Stimulated activated CD4-positive, alpha-beta T cell treated with anti-CD3 and anti-CD28 coated beads, Interleukin-15, amount 100 ng/mL, for 1 hour (primary cell): ENCODE measurements around the gene FMNL1.
"Not testable (repeated sequence)": the region's sequence is repeated elsewhere in the genome, so short reads cannot be mapped to it uniquely, and the experiment has no call there.

ENCODE experiments used
- DNase-seq, 2 donors: peaks; one replicate each; pipeline ENCODE4 v3.0.0-alpha.2; 2020; ENCODE audit warnings: low read depth in 1 of 2, low spot score in 1 of 2

FMNL1 gene

GRCh38 chr17:45235416-45236281 lies 14.0 kb downstream of the FMNL1 start:
- DNase-seq: peak; percentile 60 to 70

GRCh38 chr17:45236282-45236606 lies 14.6 kb downstream of the FMNL1 start:
- DNase-seq: no peak

- DNase-seq: no peak
These were observed 16.0 kb downstream of the FMNL1 start for GRCh38 chr17:45237686-45238085.

GRCh38 chr17:45238155-45238774 lies 16.6 kb downstream of the FMNL1 start:
- DNase-seq: no peak

- DNase-seq: no peak
These were observed 19.2 kb downstream of the FMNL1 start for GRCh38 chr17:45240905-45241327.

GRCh38 chr17:45241328-45242028 lies 19.8 kb downstream of the FMNL1 start:
- no peak for DNase-seq

GRCh38 chr17:45242029-45242414 lies 20.3 kb downstream of the FMNL1 start:
- DNase-seq: no peak

- DNase-seq: no peak
These were observed 22.1 kb downstream of the FMNL1 start for GRCh38 chr17:45243750-45244149.

GRCh38 chr17:45244725-45245656 lies 23.3 kb downstream of the FMNL1 start:
- DNase-seq: no peak

- no peak for DNase-seq
These were observed 24.7 kb downstream of the FMNL1 start for GRCh38 chr17:45246338-45246737.

GRCh38 chr17:45246861-45247428 lies 25.3 kb downstream of the FMNL1 start:
- no peak for DNase-seq

- peak; percentile 92 to 93 for DNase-seq
These were observed 25.9 kb downstream of the FMNL1 start for GRCh38 chr17:45247429-45248131.

- DNase-seq: peak; percentile 66 to 72
These were observed 26.7 kb downstream of the FMNL1 start for GRCh38 chr17:45248132-45248957.

GRCh38 chr17:45251931-45252330 lies 30.2 kb downstream of the FMNL1 start:
- no peak for DNase-seq

- DNase-seq: not testable (repeated sequence)
These were observed 31.6 kb downstream of the FMNL1 start for GRCh38 chr17:45253237-45253636.

GRCh38 chr17:45253879-45254278 lies 32.2 kb downstream of the FMNL1 start:
- DNase-seq: no peak

- DNase-seq: no peak
These were observed 33.7 kb downstream of the FMNL1 start for GRCh38 chr17:45255358-45255757.

GRCh38 chr17:45256114-45256966 lies 34.7 kb downstream of the FMNL1 start:
- DNase-seq: no peak
